Mesendoderm (in vitro differentiated cells): ENCODE data around the gene SH3BGRL.
A peak's percentile ranks its signal among the peaks of the same experiment; 100 is the strongest.

Experiments used
- DNase-seq: peaks from one replicate; pipeline ENCODE4 v3.0.0; 2013
- H2AK5ac ChIP-seq: 2 replicates; pipeline ENCODE4 v1.6.1; 2013; ENCODE audit warnings: low read length, inconsistent platforms
- H2BK120ac ChIP-seq: 2 replicates; pipeline ENCODE4 v1.6.1; 2013; ENCODE audit warnings: low read depth, mild to moderate bottlenecking, low read length, moderate library complexity, mixed read lengths
- H2BK15ac ChIP-seq: replicated peaks from 2 replicates; pipeline ENCODE4 v1.6.1; 2013; ENCODE audit warnings: low read depth, mild to moderate bottlenecking, moderate library complexity
- H2BK5ac ChIP-seq: 2 replicates; pipeline ENCODE4 v1.6.1; 2013; ENCODE audit warnings: low read length, inconsistent platforms
- H3K18ac ChIP-seq: 2 replicates; pipeline ENCODE4 v1.6.1; 2013; ENCODE audit warnings: mild to moderate bottlenecking, low read length, mixed read lengths
- H3K23ac ChIP-seq: one replicate; pipeline ENCODE4 v1.6.1; 2013; ENCODE audit warnings: low read length
- H3K27ac ChIP-seq: 2 replicates; pipeline ENCODE4 v1.5.1; 2013; ENCODE audit warnings: low read depth, mild to moderate bottlenecking, inconsistent platforms, low read length, moderate library complexity
- H3K27me3 ChIP-seq: 2 replicates; pipeline ENCODE4 v1.6.1; 2013; ENCODE audit warnings: low read length, control low read depth, mild to moderate bottlenecking, inconsistent platforms; ENCODE audit not compliant: insufficient read depth, poor library complexity
- H3K36me3 ChIP-seq: 2 replicates; pipeline ENCODE4 v1.6.1; 2013; ENCODE audit warnings: low read length, inconsistent platforms; ENCODE audit not compliant: control insufficient read depth, insufficient read depth
- H3K4ac ChIP-seq: one replicate; pipeline ENCODE4 v1.6.1; 2013; ENCODE audit warnings: low read depth, mild to moderate bottlenecking, low read length, moderate library complexity
- H3K4me1 ChIP-seq: 2 replicates; pipeline ENCODE4 v1.6.1; 2013; ENCODE audit warnings: low read depth, low read length, inconsistent platforms; ENCODE audit not compliant: control insufficient read depth
- H3K4me2 ChIP-seq: 2 replicates; pipeline ENCODE4 v1.6.1; 2013; ENCODE audit warnings: low read length
- H3K4me3 ChIP-seq: 2 replicates; pipeline ENCODE4 v1.5.1; 2013; ENCODE audit warnings: mild to moderate bottlenecking, low read length
- H3K56ac ChIP-seq: one replicate; pipeline ENCODE4 v1.6.1; 2013; ENCODE audit warnings: low read length
- H3K79me1 ChIP-seq: 2 replicates; pipeline ENCODE4 v1.6.1; 2013; ENCODE audit warnings: low read length, inconsistent platforms
- H3K79me2 ChIP-seq: 2 replicates; pipeline ENCODE4 v1.6.1; 2013; ENCODE audit warnings: mild to moderate bottlenecking, low read length; ENCODE audit not compliant: control insufficient read depth, insufficient read depth
- H3K9ac ChIP-seq: 2 replicates; pipeline ENCODE4 v1.6.1; 2013; ENCODE audit warnings: low read length, inconsistent platforms
- H4K5ac ChIP-seq: one replicate; pipeline ENCODE4 v1.6.1; 2013; ENCODE audit warnings: low read length
- H4K8ac ChIP-seq: one replicate; pipeline ENCODE4 v1.6.1; 2013; ENCODE audit warnings: low read depth, mild to moderate bottlenecking, control low read depth, low read length, moderate library complexity
- WGBS: extraction: QIAGEN DNeasy Blood & Tissue Kit; methylation state at CpG from one replicate; pipeline ENCODE4 v1.1.7; 2013; ENCODE audit warnings: low lambda C conversion rate, missing lambda C conversion rate; ENCODE audit not compliant: insufficient coverage; ENCODE audit errors: extremely low coverage; 5-methylcytosine and 5-hydroxymethylcytosine counted together

SH3BGRL gene

GRCh38 chrX:81238166-81238565 is 36.3 kb downstream of the SH3BGRL start:
- Histone ChIP-seq H3K27me3 (no peaks in the 10 kb centered on the region), H3K79me1 (no peaks in the 10 kb centered on the region), H3K56ac (no peak overlapping the region), H3K4me2 (no peak overlapping the region), H2AK5ac (no peak overlapping the region), H2BK120ac (no peak overlapping the region), H3K9ac (no peak overlapping the region), H3K27ac (no peak overlapping the region), H3K4me1 (no peaks in the 10 kb centered on the region), H2BK5ac (no peak overlapping the region), H3K4ac (no peak overlapping the region), H3K18ac (no peak overlapping the region), H3K23ac (no peak overlapping the region), H4K8ac (no peak overlapping the region), H2BK15ac (no peak overlapping the region), H3K4me3 (no peak overlapping the region), H3K79me2 (no peaks in the 10 kb centered on the region), H4K5ac (no peak overlapping the region), H3K36me3 (no peaks in the 10 kb centered on the region)
- no CpG with 5 or more reads among the region's 4 CpGs for WGBS
- peak; percentile 22 for DNase-seq

- Histone ChIP-seq H3K56ac (no peak overlapping the region), H3K4me3 (no peak overlapping the region), H2BK120ac (no peak overlapping the region), H3K79me1 (no peaks in the 10 kb centered on the region), H2BK5ac (no peak overlapping the region), H3K27ac (no peak overlapping the region), H3K4me2 (no peak overlapping the region), H3K79me2 (no peaks in the 10 kb centered on the region), H3K4ac (no peak overlapping the region), H3K27me3 (no peaks in the 10 kb centered on the region), H2BK15ac (no peak overlapping the region), H4K5ac (no peak overlapping the region), H3K36me3 (no peaks in the 10 kb centered on the region), H4K8ac (no peak overlapping the region), H3K23ac (no peak overlapping the region), H3K18ac (no peak overlapping the region), H2AK5ac (no peak overlapping the region), H3K9ac (no peak overlapping the region), H3K4me1 (no peaks in the 10 kb centered on the region)
- DNase-seq = no peak
- WGBS = no CpG with 5 or more reads among the region's 4 CpGs
Measured at GRCh38 chrX:81240701-81241331, 38.9 kb downstream of the SH3BGRL start.

- Histone ChIP-seq H3K18ac (no peak overlapping the region), H3K27me3 (no peaks in the 10 kb centered on the region), H3K4ac (no peak overlapping the region), H3K4me3 (no peak overlapping the region), H2BK120ac (no peak overlapping the region), H3K79me1 (no peaks in the 10 kb centered on the region), H4K8ac (no peak overlapping the region), H3K4me2 (no peak overlapping the region), H3K23ac (no peak overlapping the region), H3K4me1 (no peaks in the 10 kb centered on the region), H3K56ac (no peak overlapping the region), H4K5ac (no peak overlapping the region), H2AK5ac (no peak overlapping the region), H2BK5ac (no peak overlapping the region), H3K27ac (no peak overlapping the region), H3K79me2 (no peaks in the 10 kb centered on the region), H3K9ac (no peak overlapping the region), H2BK15ac (no peak overlapping the region), H3K36me3 (no peaks in the 10 kb centered on the region)
- no peak for DNase-seq
- no CpG with 5 or more reads among the region's 7 CpGs for WGBS
Measured at GRCh38 chrX:81241753-81242152, 39.9 kb downstream of the SH3BGRL start.

- Histone ChIP-seq H3K79me1 (no peaks in the 10 kb centered on the region), H2BK5ac (no peak overlapping the region), H3K23ac (no peak overlapping the region), H3K27ac (no peak overlapping the region), H3K56ac (no peak overlapping the region), H2AK5ac (no peak overlapping the region), H3K4me1 (peaks cover 3% of the 10 kb centered on the region), H3K79me2 (no peaks in the 10 kb centered on the region), H2BK120ac (no peak overlapping the region), H3K4me3 (no peak overlapping the region), H3K4me2 (no peak overlapping the region), H2BK15ac (no peak overlapping the region), H3K9ac (no peak overlapping the region), H3K18ac (no peak overlapping the region), H3K4ac (no peak overlapping the region), H3K36me3 (no peaks in the 10 kb centered on the region), H4K8ac (no peak overlapping the region), H3K27me3 (no peaks in the 10 kb centered on the region), H4K5ac (no peak overlapping the region)
- WGBS = no CpG with 5 or more reads among the region's 2 CpGs
- no peak for DNase-seq
Measured at GRCh38 chrX:81255876-81256275, 54.0 kb downstream of the SH3BGRL start.

- Histone ChIP-seq H3K4me2 (no peak overlapping the region), H2BK120ac (no peak overlapping the region), H3K79me1 (no peaks in the 10 kb centered on the region), H3K18ac (no peak overlapping the region), H3K4ac (no peak overlapping the region), H3K79me2 (no peaks in the 10 kb centered on the region), H2BK5ac (no peak overlapping the region), H3K4me1 (peaks cover 3% of the 10 kb centered on the region), H2BK15ac (no peak overlapping the region), H3K27ac (no peak overlapping the region), H3K36me3 (no peaks in the 10 kb centered on the region), H4K8ac (no peak overlapping the region), H4K5ac (no peak overlapping the region), H2AK5ac (no peak overlapping the region), H3K4me3 (no peak overlapping the region), H3K23ac (no peak overlapping the region), H3K27me3 (no peaks in the 10 kb centered on the region), H3K9ac (no peak overlapping the region), H3K56ac (no peak overlapping the region)
- DNase-seq = no peak
Measured at GRCh38 chrX:81257817-81258216, 55.9 kb downstream of the SH3BGRL start.

- no peak overlapping the region for H3K27ac ChIP-seq
- H3K4me3 ChIP-seq = no peak overlapping the region
- no peaks in the 10 kb centered on the region for H3K36me3 ChIP-seq
- DNase-seq = peak; percentile 1
- H3K18ac ChIP-seq = no peak overlapping the region
- H3K79me1 ChIP-seq = no peaks in the 10 kb centered on the region
- H4K5ac ChIP-seq = no peak overlapping the region
- no peaks in the 10 kb centered on the region for H3K79me2 ChIP-seq
- no peak overlapping the region for H3K4ac ChIP-seq
- no peak overlapping the region for H3K4me2 ChIP-seq
- H3K4me1 ChIP-seq = peaks cover 3% of the 10 kb centered on the region
- no peak overlapping the region for H3K23ac ChIP-seq
- H3K56ac ChIP-seq = no peak overlapping the region
- H2BK5ac ChIP-seq = no peak overlapping the region
- no peak overlapping the region for H4K8ac ChIP-seq
- H2AK5ac ChIP-seq = no peak overlapping the region
- H2BK120ac ChIP-seq = no peak overlapping the region
- H3K9ac ChIP-seq = no peak overlapping the region
- WGBS = no CpG with 5 or more reads among the region's 1 CpG
- no peaks in the 10 kb centered on the region for H3K27me3 ChIP-seq
- no peak overlapping the region for H2BK15ac ChIP-seq
Measured at GRCh38 chrX:81259020-81259713, 57.3 kb downstream of the SH3BGRL start.
